ENCODE results near the gene NR4A1. TPM values are rescaled to one million over a fixed set of nuclear protein-coding genes. Genes with fewer than 3 reads are reported as not detected.
A peak's percentile ranks its signal among the peaks of the same experiment; 100 is the strongest.

NR4A1 gene
- total RNA-seq, 1 donor from 2014 or later = 21.7 TPM

GRCh38 chr12:52066346-52067080 is 15.3 kb downstream of the NR4A1 start:
- no peaks in the 10 kb centered on the region for H3K9me3 Mint-ChIP-seq (ENCODE audit: low read depth)
- peaks cover 23% of the 10 kb centered on the region for H3K27me3 Mint-ChIP-seq
- H3K4me1 Mint-ChIP-seq (ENCODE audit: low read depth) = peaks cover 19% of the 10 kb centered on the region
- no peak overlapping the region for H3K27ac Mint-ChIP-seq
- DNase-seq (ENCODE audit: low spot score, unreplicated experiment) = no peak
- no peaks in the 10 kb centered on the region for H3K36me3 Mint-ChIP-seq (ENCODE audit: insufficient read depth)
- TF ChIP-seq, protein P1, sequence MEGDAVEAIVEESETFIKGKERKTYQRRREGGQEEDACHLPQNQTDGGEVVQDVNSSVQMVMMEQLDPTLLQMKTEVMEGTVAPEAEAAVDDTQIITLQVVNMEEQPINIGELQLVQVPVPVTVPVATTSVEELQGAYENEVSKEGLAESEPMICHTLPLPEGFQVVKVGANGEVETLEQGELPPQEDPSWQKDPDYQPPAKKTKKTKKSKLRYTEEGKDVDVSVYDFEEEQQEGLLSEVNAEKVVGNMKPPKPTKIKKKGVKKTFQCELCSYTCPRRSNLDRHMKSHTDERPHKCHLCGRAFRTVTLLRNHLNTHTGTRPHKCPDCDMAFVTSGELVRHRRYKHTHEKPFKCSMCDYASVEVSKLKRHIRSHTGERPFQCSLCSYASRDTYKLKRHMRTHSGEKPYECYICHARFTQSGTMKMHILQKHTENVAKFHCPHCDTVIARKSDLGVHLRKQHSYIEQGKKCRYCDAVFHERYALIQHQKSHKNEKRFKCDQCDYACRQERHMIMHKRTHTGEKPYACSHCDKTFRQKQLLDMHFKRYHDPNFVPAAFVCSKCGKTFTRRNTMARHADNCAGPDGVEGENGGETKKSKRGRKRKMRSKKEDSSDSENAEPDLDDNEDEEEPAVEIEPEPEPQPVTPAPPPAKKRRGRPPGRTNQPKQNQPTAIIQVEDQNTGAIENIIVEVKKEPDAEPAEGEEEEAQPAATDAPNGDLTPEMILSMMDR (IDR thresholded peaks at IDR 0.05; ENCODE audit: unreplicated experiment) = no peak
- no peak overlapping the region for H3K4me3 Mint-ChIP-seq (ENCODE audit: low read depth)

GRCh38 chr12:52067081-52067374 is 15.8 kb downstream of the NR4A1 start:
- H3K9me3 Mint-ChIP-seq (ENCODE audit: low read depth) = no peaks in the 10 kb centered on the region
- peaks cover 19% of the 10 kb centered on the region for H3K4me1 Mint-ChIP-seq (ENCODE audit: low read depth)
- no peak overlapping the region for H3K27ac Mint-ChIP-seq
- DNase-seq (ENCODE audit: low spot score, unreplicated experiment) = no peak
- no peaks in the 10 kb centered on the region for H3K36me3 Mint-ChIP-seq (ENCODE audit: insufficient read depth)
- peaks cover 23% of the 10 kb centered on the region for H3K27me3 Mint-ChIP-seq
- TF ChIP-seq, protein P1 (IDR thresholded peaks at IDR 0.05; ENCODE audit: unreplicated experiment) = no peak
- no peak overlapping the region for H3K4me3 Mint-ChIP-seq (ENCODE audit: low read depth)

GRCh38 chr12:52069327-52070184 is 18.3 kb downstream of the NR4A1 start, which contains the start of gene ATG101:
TSS of gene ATG101 (plus strand) at chr12:52069978. CDS start at chr12:52073651, 3,673 bp downstream.
- H3K4me1 Mint-ChIP-seq (ENCODE audit: low read depth) = peaks cover 16% of the 10 kb centered on the region
- DNase-seq (ENCODE audit: low spot score, unreplicated experiment) = peak; percentile 73
- peaks cover 11% of the 10 kb centered on the region for H3K36me3 Mint-ChIP-seq (ENCODE audit: insufficient read depth)
- H3K27me3 Mint-ChIP-seq = peaks cover 20% of the 10 kb centered on the region
- no peaks in the 10 kb centered on the region for H3K9me3 Mint-ChIP-seq (ENCODE audit: low read depth)
- H3K27ac Mint-ChIP-seq = peak within 1 kb of the TSS; percentile 100
- H3K4me3 Mint-ChIP-seq (ENCODE audit: low read depth) = peak within 1 kb of the TSS; percentile 95
- TF ChIP-seq, protein P1 (IDR thresholded peaks at IDR 0.05; ENCODE audit: unreplicated experiment) = peak; percentile 73

DNA sequence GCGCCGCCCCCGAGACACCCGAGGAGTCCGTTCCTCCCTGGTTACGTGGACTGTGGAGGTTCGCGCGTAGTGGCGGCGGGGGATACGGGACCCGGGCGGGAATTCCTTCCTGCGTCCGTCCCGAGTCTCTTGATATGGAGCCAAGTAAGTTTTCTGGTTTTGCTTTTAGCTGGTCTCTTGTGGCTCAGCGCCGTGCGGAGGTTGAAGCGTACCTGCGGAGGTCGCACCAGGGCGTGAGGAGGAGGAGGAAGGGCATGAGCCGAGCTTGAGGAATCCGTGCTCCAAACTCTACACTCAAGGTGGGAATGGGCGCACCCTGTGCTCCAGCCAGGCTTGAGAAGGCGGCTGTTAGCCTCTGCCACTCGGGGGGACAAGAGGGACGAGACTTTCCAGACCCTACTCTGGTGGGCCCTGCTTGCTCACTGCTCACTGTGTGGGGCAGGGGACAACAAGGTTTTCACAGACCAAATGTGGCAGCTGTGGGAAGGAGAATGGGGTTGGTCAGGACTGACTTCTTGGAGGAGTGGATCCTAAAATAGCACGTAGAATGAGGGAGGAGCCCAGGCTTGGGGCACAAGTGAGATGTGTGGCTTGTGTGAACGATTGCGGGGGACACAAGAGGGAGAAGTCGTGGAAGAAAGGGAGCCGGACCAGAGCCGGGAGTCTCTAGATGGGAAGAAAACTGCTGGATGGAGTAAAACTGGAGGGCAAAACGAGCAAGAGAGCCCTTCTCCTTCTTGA is 19.1 kb downstream of the NR4A1 start:
- no peaks in the 10 kb centered on the region for H3K9me3 Mint-ChIP-seq (ENCODE audit: low read depth)
- no peak for DNase-seq (ENCODE audit: low spot score, unreplicated experiment)
- H3K27ac Mint-ChIP-seq = peak overlapping the region; percentile 100
- H3K27me3 Mint-ChIP-seq = peaks cover 17% of the 10 kb centered on the region
- TF ChIP-seq, protein P1 (IDR thresholded peaks at IDR 0.05; ENCODE audit: unreplicated experiment) = no peak
- peaks cover 16% of the 10 kb centered on the region for H3K4me1 Mint-ChIP-seq (ENCODE audit: low read depth)
- H3K36me3 Mint-ChIP-seq (ENCODE audit: insufficient read depth) = peaks cover 11% of the 10 kb centered on the region
- peak overlapping the region; percentile 95 for H3K4me3 Mint-ChIP-seq (ENCODE audit: low read depth)

Data from progenitor cell of endocrine pancreas (in vitro differentiated cells).